ENCODE results near the gene GPR146. TPM values are rescaled to one million over a fixed set of nuclear protein-coding genes. Genes with fewer than 3 reads are reported as not detected.

The GPR146 gene
- total and polyA plus RNA-seq, 2 donors, result 3.1 to 43.9 TPM

GRCh38 chr7:1103789-1104515 is 59.6 kb downstream of the GPR146 start:
- no peak for DNase-seq (ENCODE audit: extremely low spot score)

GRCh38 chr7:1104516-1105179 is 60.3 kb downstream of the GPR146 start:
- Histone ChIP-seq H3K36me3 (ENCODE audit: insufficient read depth) (no peaks in the 10 kb centered on the region), H3K27ac (ENCODE audit: low read depth) (no peak overlapping the region), H3K4me1 (ENCODE audit: insufficient read depth) (no peaks in the 10 kb centered on the region), H3K4me3 (ENCODE audit: low read depth, low read length) (no peak overlapping the region)
- WGBS, result 79% methylated on average over 13 of the region's 13 CpGs
- no peak for DNase-seq (ENCODE audit: extremely low spot score)

More at GRCh38 chr7:1103789-1104515, 59.6 kb downstream of the GPR146 start:
- Histone ChIP-seq H3K4me3 (ENCODE audit: low read depth, low read length) (no peak overlapping the region), H3K27ac (ENCODE audit: low read depth) (no peak overlapping the region), H3K4me1 (ENCODE audit: insufficient read depth) (no peaks in the 10 kb centered on the region), H3K36me3 (ENCODE audit: insufficient read depth) (no peaks in the 10 kb centered on the region)
- 92% methylated on average over 21 of the region's 21 CpGs for WGBS

DNA sequence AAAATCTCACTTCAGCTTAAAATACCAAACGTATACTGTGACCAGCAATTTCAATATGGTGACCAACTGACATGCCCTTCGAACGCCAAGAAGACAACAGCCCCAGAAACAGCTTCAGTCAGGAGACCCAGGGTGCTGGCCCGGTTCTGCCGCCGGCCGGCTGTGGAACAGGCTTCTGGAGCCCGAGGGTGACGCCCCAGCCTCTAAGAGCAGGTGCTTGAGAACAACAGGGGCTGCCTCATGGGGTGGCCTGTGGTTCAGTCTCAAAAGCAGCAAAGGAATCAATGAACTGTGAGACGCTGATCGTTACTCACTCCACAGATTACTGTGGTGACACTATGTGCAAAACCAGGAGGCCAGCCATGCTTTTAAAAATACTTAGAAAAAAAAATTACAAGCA is 60.8 kb downstream of the GPR146 start:
- DNase-seq (ENCODE audit: extremely low spot score), result no peak
- no peaks in the 10 kb centered on the region for H3K36me3 ChIP-seq (ENCODE audit: insufficient read depth)
- H3K27ac ChIP-seq (ENCODE audit: low read depth), result no peak overlapping the region
- no peak overlapping the region for H3K4me3 ChIP-seq (ENCODE audit: low read depth, low read length)
- 92% methylated on average over 11 of the region's 11 CpGs for WGBS
- no peaks in the 10 kb centered on the region for H3K4me1 ChIP-seq (ENCODE audit: insufficient read depth)

- DNase-seq (ENCODE audit: extremely low spot score), result no peak
- WGBS, result 85% methylated on average over 27 of the region's 27 CpGs
- H3K4me1 ChIP-seq (ENCODE audit: insufficient read depth), result no peaks in the 10 kb centered on the region
- no peak overlapping the region for H3K27ac ChIP-seq (ENCODE audit: low read depth)
- no peak overlapping the region for H3K4me3 ChIP-seq (ENCODE audit: low read depth, low read length)
- no peaks in the 10 kb centered on the region for H3K36me3 ChIP-seq (ENCODE audit: insufficient read depth)
Measured at GRCh38 chr7:1106063-1106792, 61.9 kb downstream of the GPR146 start.

- 78% methylated on average over 20 of the region's 20 CpGs for WGBS
- Histone ChIP-seq H3K36me3 (ENCODE audit: insufficient read depth) (no peaks in the 10 kb centered on the region), H3K4me1 (ENCODE audit: insufficient read depth) (no peaks in the 10 kb centered on the region), H3K27ac (ENCODE audit: low read depth) (no peak overlapping the region), H3K4me3 (ENCODE audit: low read depth, low read length) (no peak overlapping the region)
- DNase-seq (ENCODE audit: extremely low spot score), result no peak
Measured at GRCh38 chr7:1106793-1107421, 62.6 kb downstream of the GPR146 start.

GRCh38 chr7:1108264-1108920 is 64.0 kb downstream of the GPR146 start:
- DNase-seq (ENCODE audit: extremely low spot score), result no peak
- H3K36me3 ChIP-seq (ENCODE audit: insufficient read depth), result no peaks in the 10 kb centered on the region
- no peak overlapping the region for H3K27ac ChIP-seq (ENCODE audit: low read depth)
- WGBS, result 80% methylated on average over 30 of the region's 30 CpGs
- H3K4me3 ChIP-seq (ENCODE audit: low read depth, low read length), result no peak overlapping the region
- H3K4me1 ChIP-seq (ENCODE audit: insufficient read depth), result no peaks in the 10 kb centered on the region

Small RNA genes lying within 50 kb of the gene (small RNA-seq; reads per million reads assigned to genes)
- gene MIR339, result 37.5 reads per million, percentile 96 among the genes with 10 or more reads in this experiment

Other genes with a start within 250 kb of the GPR146 start
- 238 TPM for gene SUN1, start 212.1 kb upstream of the GPR146 start, total RNA-seq
- gene SUN1, start 212.1 kb upstream of the GPR146 start, polyA plus RNA-seq, result 103 TPM
- gene GET4, start 168.0 kb upstream of the GPR146 start, total RNA-seq, result 11.6 TPM
- gene GET4, start 168.0 kb upstream of the GPR146 start, polyA plus RNA-seq, result 42.4 TPM
- gene ADAP1, start 89.9 kb upstream of the GPR146 start, total RNA-seq, result 11.7 TPM
- gene ADAP1, start 89.9 kb upstream of the GPR146 start, polyA plus RNA-seq, result 13.7 TPM
- 24.0 TPM for gene COX19, start 69.0 kb upstream of the GPR146 start, total RNA-seq
- 6.5 TPM for gene COX19, start 69.0 kb upstream of the GPR146 start, polyA plus RNA-seq
- 7.5 TPM for gene CYP2W1, start 61.4 kb upstream of the GPR146 start, total RNA-seq
- 0.22 TPM for gene CYP2W1, start 61.4 kb upstream of the GPR146 start, polyA plus RNA-seq
- gene GPER1, start 43.6 kb downstream of the GPR146 start, total RNA-seq, result 1.9 TPM
- gene GPER1, start 43.6 kb downstream of the GPR146 start, polyA plus RNA-seq, result 12.7 TPM
- 12.2 TPM for gene ZFAND2A, start 115.7 kb downstream of the GPR146 start, total RNA-seq
- 34.2 TPM for gene ZFAND2A, start 115.7 kb downstream of the GPR146 start, polyA plus RNA-seq
- not detected for gene UNCX, start 188.3 kb downstream of the GPR146 start, total RNA-seq
- gene UNCX, start 188.3 kb downstream of the GPR146 start, polyA plus RNA-seq, result not detected

All from urinary bladder (tissue), 4 donors.